ENCODE data around the gene PACRG.
A peak's percentile ranks its signal among the peaks of the same experiment; 100 is the strongest.

PACRG gene

DNA sequence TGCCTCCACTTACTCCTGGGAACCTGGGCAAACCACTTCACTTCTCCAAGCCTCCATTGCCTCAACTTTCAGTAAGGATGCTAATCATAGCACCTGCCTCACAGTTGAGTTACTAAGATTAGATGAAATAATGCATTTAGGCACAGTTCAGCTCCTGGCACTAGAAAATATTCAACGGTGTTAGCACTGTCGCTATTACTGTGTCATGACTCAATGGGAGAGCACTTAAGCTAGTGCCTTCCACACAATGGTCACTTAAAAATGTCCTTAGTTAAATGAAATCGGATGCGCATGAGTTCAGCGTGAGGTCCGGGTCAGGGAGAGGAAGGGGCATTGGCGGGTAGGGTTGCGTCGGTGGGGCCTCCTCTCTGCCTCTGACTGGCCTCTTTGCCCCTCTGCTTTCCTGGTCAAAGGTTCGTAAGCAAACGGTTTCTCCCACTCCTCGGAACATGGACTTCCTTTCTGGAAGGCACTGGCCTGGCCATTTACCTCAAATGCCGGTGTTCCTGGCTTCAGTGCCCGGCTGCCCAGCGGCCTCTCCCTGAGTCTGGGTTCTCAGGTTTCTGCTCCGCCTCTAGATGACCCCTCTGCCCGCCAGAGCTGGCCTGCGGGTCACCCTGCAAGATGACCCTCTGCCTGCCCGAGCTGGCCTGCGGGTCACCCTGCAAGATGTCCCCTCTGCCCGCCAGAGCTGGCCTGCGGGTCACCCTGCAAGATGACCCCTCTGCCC is 562.9 kb downstream of the PACRG start:
- no peak overlapping the region for H3K4me3 ChIP-seq (replicated peaks; ENCODE audit: low read depth, low read length)
- DNase-seq (ENCODE audit: low read depth) = no peak
- TF ChIP-seq, protein P1, sequence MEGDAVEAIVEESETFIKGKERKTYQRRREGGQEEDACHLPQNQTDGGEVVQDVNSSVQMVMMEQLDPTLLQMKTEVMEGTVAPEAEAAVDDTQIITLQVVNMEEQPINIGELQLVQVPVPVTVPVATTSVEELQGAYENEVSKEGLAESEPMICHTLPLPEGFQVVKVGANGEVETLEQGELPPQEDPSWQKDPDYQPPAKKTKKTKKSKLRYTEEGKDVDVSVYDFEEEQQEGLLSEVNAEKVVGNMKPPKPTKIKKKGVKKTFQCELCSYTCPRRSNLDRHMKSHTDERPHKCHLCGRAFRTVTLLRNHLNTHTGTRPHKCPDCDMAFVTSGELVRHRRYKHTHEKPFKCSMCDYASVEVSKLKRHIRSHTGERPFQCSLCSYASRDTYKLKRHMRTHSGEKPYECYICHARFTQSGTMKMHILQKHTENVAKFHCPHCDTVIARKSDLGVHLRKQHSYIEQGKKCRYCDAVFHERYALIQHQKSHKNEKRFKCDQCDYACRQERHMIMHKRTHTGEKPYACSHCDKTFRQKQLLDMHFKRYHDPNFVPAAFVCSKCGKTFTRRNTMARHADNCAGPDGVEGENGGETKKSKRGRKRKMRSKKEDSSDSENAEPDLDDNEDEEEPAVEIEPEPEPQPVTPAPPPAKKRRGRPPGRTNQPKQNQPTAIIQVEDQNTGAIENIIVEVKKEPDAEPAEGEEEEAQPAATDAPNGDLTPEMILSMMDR (IDR thresholded peaks at IDR 0.05; ENCODE audit: low read length, missing control alignments) = no peak

DNA sequence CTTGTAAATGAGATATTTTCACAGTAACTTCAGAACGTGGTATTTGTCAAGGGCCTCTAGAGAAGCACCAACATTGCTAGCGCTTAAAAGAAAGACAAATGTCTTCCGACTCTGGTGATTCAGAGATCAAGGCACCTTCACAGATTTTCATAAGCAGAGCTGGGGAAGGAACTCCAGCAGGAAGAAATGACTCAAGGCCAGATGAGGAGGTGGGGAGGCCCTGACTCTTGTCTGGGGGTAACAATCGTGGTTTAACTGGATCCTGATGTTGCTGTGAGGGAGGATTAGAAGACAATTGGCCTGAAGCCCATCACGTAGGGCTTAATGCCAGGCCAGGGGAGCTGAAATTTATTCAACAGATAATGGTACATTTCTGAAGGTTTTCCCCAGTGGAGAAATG is 563.8 kb downstream of the PACRG start:
- TF ChIP-seq, protein P1 (IDR thresholded peaks at IDR 0.05; ENCODE audit: low read length, missing control alignments) = no peak
- DNase-seq (ENCODE audit: low read depth) = peak; percentile 71
- H3K4me3 ChIP-seq (replicated peaks; ENCODE audit: low read depth, low read length) = no peak overlapping the region

DNA sequence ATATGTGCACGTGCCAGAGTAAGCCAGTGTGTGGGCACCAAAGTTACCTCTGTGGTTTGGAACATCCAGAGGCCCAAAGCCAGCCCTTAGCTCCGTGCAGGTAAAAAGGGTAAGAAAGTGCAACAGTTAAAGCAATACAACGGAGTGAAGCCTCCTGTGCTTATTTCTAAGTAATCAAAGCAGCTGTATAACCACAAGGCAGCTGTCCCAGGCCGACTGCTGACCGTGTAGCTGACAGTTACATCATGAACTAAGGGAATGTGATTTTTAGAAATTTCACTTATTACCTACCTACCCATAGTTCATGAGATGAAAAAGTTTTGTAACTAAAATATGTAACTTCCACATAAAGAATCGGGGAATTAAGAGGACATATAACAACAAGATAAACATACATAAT is 565.5 kb downstream of the PACRG start:
- TF ChIP-seq, protein P1 (IDR thresholded peaks at IDR 0.05; ENCODE audit: low read length, missing control alignments) = no peak
- no peak for DNase-seq (ENCODE audit: low read depth)
- H3K4me3 ChIP-seq (replicated peaks; ENCODE audit: low read depth, low read length) = no peak overlapping the region

DNA sequence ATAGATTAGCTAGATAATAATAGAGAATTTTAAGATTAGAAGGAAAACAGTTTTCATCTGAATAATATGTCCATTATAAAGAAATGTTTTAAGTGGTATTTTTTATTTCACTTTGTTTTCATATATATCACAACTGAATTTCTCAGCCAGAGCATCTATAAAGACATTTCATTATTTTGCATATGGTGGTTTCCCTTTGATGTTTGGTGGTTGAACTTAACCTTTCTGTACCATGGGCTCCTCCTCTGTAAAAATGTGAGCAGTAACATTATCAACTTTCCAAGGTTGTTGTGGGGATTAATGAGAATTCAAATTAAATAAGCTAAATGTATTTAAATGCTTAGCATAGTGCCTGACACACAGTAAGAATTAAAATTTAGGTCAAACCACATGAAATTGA is 567.0 kb downstream of the PACRG start:
- H3K4me3 ChIP-seq (replicated peaks; ENCODE audit: low read depth, low read length) = no peak overlapping the region
- DNase-seq (ENCODE audit: low read depth) = no peak
- TF ChIP-seq, protein P1 (IDR thresholded peaks at IDR 0.05; ENCODE audit: low read length, missing control alignments) = no peak

DNA sequence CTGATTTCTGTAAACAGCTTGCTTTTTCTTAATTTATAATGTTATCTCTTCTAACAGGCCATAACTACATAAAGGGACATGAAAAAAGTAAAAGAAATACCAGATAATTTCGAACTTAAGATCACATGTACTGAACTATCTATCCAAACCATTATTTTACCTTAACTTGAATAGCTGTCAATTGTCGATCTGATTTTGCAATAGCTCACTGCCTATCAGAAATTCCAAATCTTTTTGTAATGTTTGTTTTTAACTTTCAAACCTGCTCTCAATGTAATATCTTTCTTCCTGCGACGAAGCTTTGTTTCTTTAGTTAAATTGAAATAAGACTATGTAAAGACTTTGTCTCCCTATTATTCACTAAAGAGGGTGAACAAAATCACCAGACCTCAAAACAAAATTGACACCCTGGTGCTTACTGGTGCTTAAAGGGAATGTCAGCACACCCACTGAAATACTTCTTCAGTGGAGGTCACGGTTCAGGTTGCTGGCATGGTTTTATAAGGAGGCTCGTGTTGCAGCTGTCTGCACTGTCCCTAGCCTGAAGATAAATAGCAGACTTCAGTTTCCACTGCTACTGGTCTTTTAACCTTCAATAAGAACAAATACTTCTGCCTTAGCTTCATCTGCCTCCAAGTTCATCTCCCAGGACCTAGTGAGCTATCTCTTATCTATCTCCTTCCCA is 569.2 kb downstream of the PACRG start:
- TF ChIP-seq, protein P1 (IDR thresholded peaks at IDR 0.05; ENCODE audit: low read length, missing control alignments) = no peak
- no peak for DNase-seq (ENCODE audit: low read depth)
- H3K4me3 ChIP-seq (replicated peaks; ENCODE audit: low read depth, low read length) = no peak overlapping the region

DNA sequence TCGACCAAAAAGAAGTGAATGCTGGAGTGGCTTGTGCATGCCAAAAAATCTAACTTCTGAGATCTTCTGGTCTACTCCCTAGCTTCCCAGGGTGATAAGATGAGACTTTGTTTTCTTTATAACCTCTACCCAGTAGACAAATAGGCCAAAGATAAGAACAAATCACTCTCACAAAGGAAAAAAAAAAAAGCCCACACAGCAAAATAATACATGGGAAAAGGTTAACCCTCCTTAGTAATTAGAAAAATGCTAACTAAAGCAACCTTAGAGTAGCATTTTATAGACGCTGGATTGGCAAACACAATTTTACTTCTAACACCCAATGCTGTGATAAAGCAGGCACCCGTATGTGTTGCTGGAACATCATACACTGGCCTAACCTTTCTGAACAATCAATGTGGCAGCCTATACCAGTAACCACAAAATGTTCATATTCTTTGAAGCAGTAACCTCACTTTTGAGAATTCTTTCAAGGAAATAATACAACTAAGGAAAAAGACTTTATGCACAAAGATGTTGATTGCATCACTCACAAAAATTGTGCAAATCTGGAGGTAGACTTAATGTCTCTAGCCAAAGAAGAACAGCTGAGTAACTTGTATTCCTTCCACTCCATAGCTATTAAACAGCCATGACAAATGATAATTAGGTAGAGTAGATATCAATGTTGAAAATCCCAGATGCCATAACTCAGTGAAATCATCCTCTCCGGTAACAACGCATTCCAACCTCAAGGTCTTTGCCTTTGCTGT is 570.5 kb downstream of the PACRG start:
- H3K4me3 ChIP-seq (replicated peaks; ENCODE audit: low read depth, low read length) = no peak overlapping the region
- TF ChIP-seq, protein P1 (IDR thresholded peaks at IDR 0.05; ENCODE audit: low read length, missing control alignments) = no peak
- DNase-seq (ENCODE audit: low read depth) = peak; percentile 38
